IMR-90 (cell line): ENCODE measurements around the gene PATJ. TPM values are rescaled to one million over a fixed set of nuclear protein-coding genes. Genes with fewer than 3 reads are reported as not detected.

Experiments used
- ATAC-seq: fragments of 200-7000 bp; cut with Tn5 transposase; 2 replicates; pipeline ENCODE4 v1.9.1; 2020; ENCODE audit warnings: low read depth, mild to moderate bottlenecking, moderate library complexity
- BruUV-seq: library from RNA; stranded (reverse); fragments of 400-500 nt; replicated peaks from 2 replicates; lab custom pipeline; 2021; lab: Mats Ljungman, UMichigan
- CTCF ChIA-PET: fragments of 300-600 bp; formaldehyde crosslinking; extraction: SDS; loops from one replicate; lab custom pipeline; 2021; ENCODE audit warnings: antibody characterized with exemption; lab: Yijun Ruan, JAX
- POLR2A ChIA-PET: fragments of 300-600 bp; sonication (Branson Sonifier 250); formaldehyde crosslinking; loops from one replicate; lab custom pipeline; 2022; ENCODE audit warnings: antibody characterized with exemption; ENCODE audit not compliant: unreplicated experiment; lab: Charles Lee
- DNase-seq: peaks from one replicate; pipeline ENCODE4 v3.0.0; 2013
- H2AFZ ChIP-seq: replicated peaks from 2 replicates; pipeline ENCODE3; 2013; ENCODE audit warnings: low read length, mild to moderate bottlenecking; ENCODE audit not compliant: poor library complexity
- H2AK5ac ChIP-seq: 2 replicates; pipeline ENCODE4 v1.6.1; 2013; ENCODE audit warnings: low read depth, low read length, inconsistent platforms
- H2AK9ac ChIP-seq: replicated peaks from 2 replicates; pipeline ENCODE3; 2013; ENCODE audit warnings: mild to moderate bottlenecking, low read depth, low read length, moderate library complexity; ENCODE audit not compliant: poor library complexity
- H2BK120ac ChIP-seq: 2 replicates; pipeline ENCODE4 v1.6.1; 2013; ENCODE audit warnings: low read depth, low read length, inconsistent platforms
- H2BK15ac ChIP-seq: 3 replicates; pipeline ENCODE4 v1.6.1; 2013; ENCODE audit warnings: low read depth, low read length, inconsistent platforms
- H2BK20ac ChIP-seq: 2 replicates; pipeline ENCODE4 v1.6.1; 2013; ENCODE audit warnings: low read depth, mild to moderate bottlenecking, inconsistent platforms, low read length, moderate library complexity
- H2BK5ac ChIP-seq: 2 replicates; pipeline ENCODE4 v1.6.1; 2013; ENCODE audit warnings: mild to moderate bottlenecking, low read depth, low read length, inconsistent platforms; ENCODE audit not compliant: poor library complexity, severe bottlenecking
- H3K14ac ChIP-seq: replicated peaks from 2 replicates; pipeline ENCODE4 v1.6.1; 2013; ENCODE audit warnings: low read depth, low read length, inconsistent platforms
- H3K18ac ChIP-seq: 2 replicates; pipeline ENCODE4 v1.6.1; 2013; ENCODE audit warnings: low read depth, low read length, control low read depth
- H3K23ac ChIP-seq: 2 replicates; pipeline ENCODE4 v1.6.1; 2013; ENCODE audit warnings: low read depth, low read length, inconsistent platforms
- H3K27ac ChIP-seq: 2 replicates; pipeline ENCODE4 v1.5.1; 2013; ENCODE audit warnings: mild to moderate bottlenecking, control low read depth, low read length; ENCODE audit not compliant: insufficient read depth
- H3K27me3 ChIP-seq: 2 replicates; pipeline ENCODE4 v1.6.1; 2013; ENCODE audit warnings: low read length; ENCODE audit not compliant: control insufficient read depth, insufficient read depth
- H3K36me3 ChIP-seq: 2 replicates; pipeline ENCODE4 v1.6.1; 2013; ENCODE audit warnings: low read length, mixed read lengths; ENCODE audit not compliant: control insufficient read depth, insufficient read depth
- H3K4ac ChIP-seq: 2 replicates; pipeline ENCODE4 v1.6.1; 2013; ENCODE audit warnings: low read depth, low read length, inconsistent platforms
- H3K4me1 ChIP-seq: 2 replicates; pipeline ENCODE4 v1.6.1; 2013; ENCODE audit warnings: low read length, mixed read lengths; ENCODE audit not compliant: control insufficient read depth, insufficient read depth
- H3K4me2 ChIP-seq: 2 replicates; pipeline ENCODE4 v1.6.1; 2013; ENCODE audit warnings: low read depth, mild to moderate bottlenecking, control low read depth, low read length, moderate library complexity
- H3K4me3 ChIP-seq: 2 replicates; pipeline ENCODE4 v1.5.1; 2013; ENCODE audit warnings: low read depth, mild to moderate bottlenecking, control low read depth, low read length, moderate library complexity; ENCODE audit not compliant: insufficient read depth
- H3K56ac ChIP-seq: 2 replicates; pipeline ENCODE4 v1.6.1; 2013; ENCODE audit warnings: low read length, inconsistent platforms; ENCODE audit not compliant: insufficient read depth; ENCODE audit errors: extremely low read depth
- H3K79me1 ChIP-seq, 2 experiments: 2 replicates each; pipeline ENCODE4 v1.6.1; 2013; ENCODE audit warnings: low read length in 2 of 2, inconsistent platforms in 1 of 2, low read depth in 1 of 2
- H3K9ac ChIP-seq: 2 replicates; pipeline ENCODE4 v1.6.1; 2013; ENCODE audit warnings: low read depth, low read length, control low read depth
- H3K9me1 ChIP-seq: 2 replicates; pipeline ENCODE4 v1.6.1; 2013; ENCODE audit warnings: low read length, inconsistent platforms; ENCODE audit not compliant: insufficient read depth
- H3K9me3 ChIP-seq: 2 replicates; pipeline ENCODE4 v1.6.1; 2013; ENCODE audit warnings: low read length; ENCODE audit not compliant: control insufficient read depth, insufficient read depth
- H4K20me1 ChIP-seq: 2 replicates; pipeline ENCODE4 v1.6.1; 2013; ENCODE audit warnings: low read length, inconsistent platforms; ENCODE audit not compliant: insufficient read depth
- H4K5ac ChIP-seq: 2 replicates; pipeline ENCODE4 v1.6.1; 2013; ENCODE audit warnings: mild to moderate bottlenecking, low read depth, low read length, control low read depth
- H4K8ac ChIP-seq, 2 experiments: 2 replicates each; pipeline ENCODE4 v1.6.1; 2013; ENCODE audit warnings: low read depth in 2 of 2, low read length in 2 of 2, control low read depth in 1 of 2, inconsistent platforms in 1 of 2
- H4K91ac ChIP-seq: 2 replicates; pipeline ENCODE4 v1.6.1; 2013; ENCODE audit warnings: low read depth, low read length, inconsistent platforms; ENCODE audit not compliant: insufficient read depth
- BHLHE40 ChIP-seq: fragments of 150-350 bp; IDR thresholded peaks from 2 replicates; pipeline ENCODE4 v1.6.1; 2016; ENCODE audit warnings: mild to moderate bottlenecking, low read depth, low read length
- CEBPB ChIP-seq: IDR thresholded peaks from 2 replicates; pipeline ENCODE4 v1.6.1; 2012; ENCODE audit warnings: low read depth, low read length, improper control_type of control experiment
- CHD1 ChIP-seq: IDR thresholded peaks from 2 replicates; pipeline ENCODE4 v1.6.1; 2012; ENCODE audit warnings: low read depth, low read length, improper control_type of control experiment
- FOS ChIP-seq: fragments of 150-350 bp; IDR thresholded peaks from 2 replicates; pipeline ENCODE4 v1.6.1; 2016; ENCODE audit warnings: low read depth, low read length
- MXI1 ChIP-seq: IDR thresholded peaks from 2 replicates; pipeline ENCODE4 v1.6.1; 2012; ENCODE audit warnings: low read depth, mild to moderate bottlenecking, low read length, moderate library complexity, borderline replicate concordance
- NFE2L2 ChIP-seq: fragments of 150-350 bp; IDR thresholded peaks from 2 replicates; pipeline ENCODE4 v1.6.1; 2016; ENCODE audit warnings: low read depth, mild to moderate bottlenecking, low read length
- RFX5 ChIP-seq: IDR thresholded peaks from 2 replicates; pipeline ENCODE4 v1.8.0; 2012; ENCODE audit warnings: low read depth, mild to moderate bottlenecking, low read length, moderate library complexity
- WGBS, 2 experiments: methylation state at CpG; one replicate each; pipeline versions ENCODE4 v1.1.5 to v1.1.7; 2013; ENCODE audit warnings: missing lambda C conversion rate in 2 of 2; ENCODE audit not compliant: insufficient read length in 1 of 2; ENCODE audit errors: extremely low coverage in 2 of 2; 5-methylcytosine and 5-hydroxymethylcytosine counted together
- dilution Hi-C: fragments of 300-500 bp; cut with HindIII; formaldehyde crosslinking; loops from one replicate; pipeline ENCODE4 v1.14.3; 2018; ENCODE audit warnings: low sequenced_read_pairs; ENCODE audit not compliant: unreplicated experiment
- in situ Hi-C: fragments of 300-500 bp; cut with MboI; formaldehyde crosslinking; loops from 3 replicates; pipeline ENCODE4 v1.14.3; 2019; ENCODE audit warnings: low sequenced_read_pairs, inconsistent platforms, mixed read lengths
- intact Hi-C: fragments of 100-400 bp; cut with micrococcal nuclease; formaldehyde crosslinking; loops from 2 replicates; pipeline ENCODE4 v1.10.0; 2022
- polyA plus RNA-seq, 3 experiments: library from polyadenylated mRNA; depleted of rRNA; stranded (reverse); fragments of >200 nt; gene quantifications; 2 replicates each; pipeline ENCODE4 v1.2.3, GENCODE V29; 2012; ENCODE audit warnings: low replicate concordance in 1 of 3
- total RNA-seq: library from RNA; depleted of rRNA; stranded (reverse); fragments of >200 nt; gene quantifications from 2 replicates; pipeline ENCODE4 v1.2.3, GENCODE V29; 2012

The PATJ gene
- total and polyA plus RNA-seq, 2 of the 4 experiments (the other 2 are of a cell fraction) = 2.0 to 3.4 TPM

- Histone ChIP-seq H3K9ac (no peak overlapping the region), H2AFZ (no peak overlapping the region), H2AK9ac (no peak overlapping the region), H3K4me3 (no peak overlapping the region), H2BK20ac (no peak overlapping the region), H3K18ac (no peak overlapping the region), H4K20me1 (no peaks in the 10 kb centered on the region), H2BK120ac (no peak overlapping the region), H4K91ac (no peak overlapping the region), H3K4me2 (no peak overlapping the region), H3K36me3 (no peaks in the 10 kb centered on the region), H2BK15ac (no peak overlapping the region), H3K27ac (no peak overlapping the region), H2AK5ac (no peak overlapping the region), H3K14ac (no peak overlapping the region), H3K56ac (no peak overlapping the region), H3K27me3 (no peaks in the 10 kb centered on the region), H3K9me1 (no peaks in the 10 kb centered on the region), H4K5ac (no peak overlapping the region), H4K8ac (no peak overlapping the region), H3K79me1 (no peaks in the 10 kb centered on the region), H2BK5ac (no peak overlapping the region), H3K9me3 (no peaks in the 10 kb centered on the region), H3K4ac (no peak overlapping the region), H3K23ac (no peak overlapping the region), H3K4me1 (no peaks in the 10 kb centered on the region)
- dilution Hi-C loops = no loop called here
- WGBS, 2 experiments = no CpG with 5 or more reads among the region's 3 CpGs
- ChIA-PET CTCF (no interaction called here), POLR2A (no interaction called here)
- no TSS peak for BruUV-seq
- no peak for ATAC-seq
- TF ChIP-seq CHD1 (no peak), RFX5 (no peak), MXI1 (no peak), BHLHE40 (no peak), NFE2L2 (no peak), FOS (no peak), CEBPB (no peak)
- DNase-seq = no peak
- in situ Hi-C loops = no loop called here
- intact Hi-C loops = no loop called here
Measured at GRCh38 chr1:61922950-61923480, 180.7 kb downstream of the PATJ start.
